DMS79 treated with DMSO at 0.1 percent for 48 hours (cell line): ENCODE results near the gene CADM1.

ENCODE experiments used
- DNase-seq: peaks from one replicate; lab custom pipeline; 2025; lab: John Stamatoyannopoulos, UW

Gene CADM1

DNA sequence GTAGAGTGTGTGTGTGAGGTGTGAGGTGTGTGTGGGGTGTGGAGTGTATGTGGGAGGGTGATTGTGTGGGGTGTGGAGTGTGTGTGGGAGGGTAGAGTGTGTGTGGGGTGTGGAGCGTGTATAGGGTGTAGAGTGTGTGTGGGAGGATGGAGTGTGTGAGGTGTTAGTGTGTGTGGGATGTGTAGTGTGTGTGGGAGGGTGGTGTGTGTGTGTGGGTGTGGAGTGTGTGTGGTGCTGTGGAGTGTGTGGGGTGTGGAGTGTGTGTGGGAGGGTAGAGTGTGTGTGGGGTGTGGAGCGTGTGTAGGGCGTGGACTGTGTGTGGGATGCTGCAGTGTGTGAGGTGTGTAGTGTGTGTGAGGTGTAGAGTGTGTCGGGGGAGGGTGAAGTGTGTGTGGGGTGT lies 356.1 kb downstream of the CADM1 start:
- no peak for DNase-seq

DNA sequence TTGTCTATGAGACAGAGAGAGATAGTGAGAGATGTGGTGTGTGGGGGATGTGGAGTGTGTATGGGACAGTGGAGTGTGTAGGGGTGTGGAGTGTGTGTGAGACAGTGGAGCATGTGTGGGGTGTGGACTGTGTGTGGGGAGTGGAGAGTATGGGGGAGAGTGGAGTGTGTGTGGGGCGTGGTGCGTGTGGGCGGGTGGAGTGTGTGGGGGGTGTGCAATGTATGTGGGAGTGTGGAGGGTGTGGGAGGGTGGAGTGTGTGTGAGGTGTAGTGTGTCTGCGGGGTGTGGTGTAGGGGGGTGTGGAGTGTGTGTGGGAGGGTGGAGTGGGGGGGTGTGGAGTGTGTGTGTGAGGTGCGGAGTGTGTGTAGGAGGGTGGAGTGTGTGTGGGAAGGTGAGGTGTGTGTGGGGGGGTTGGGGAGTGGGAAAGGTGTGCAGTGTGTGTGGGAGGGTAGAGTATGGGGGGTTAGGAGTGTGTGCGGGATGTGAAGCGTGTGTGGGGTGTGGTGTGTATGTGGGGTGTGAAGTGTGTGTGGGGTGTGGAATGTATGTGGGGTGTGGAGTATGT lies 356.9 kb downstream of the CADM1 start:
- no peak for DNase-seq

DNA sequence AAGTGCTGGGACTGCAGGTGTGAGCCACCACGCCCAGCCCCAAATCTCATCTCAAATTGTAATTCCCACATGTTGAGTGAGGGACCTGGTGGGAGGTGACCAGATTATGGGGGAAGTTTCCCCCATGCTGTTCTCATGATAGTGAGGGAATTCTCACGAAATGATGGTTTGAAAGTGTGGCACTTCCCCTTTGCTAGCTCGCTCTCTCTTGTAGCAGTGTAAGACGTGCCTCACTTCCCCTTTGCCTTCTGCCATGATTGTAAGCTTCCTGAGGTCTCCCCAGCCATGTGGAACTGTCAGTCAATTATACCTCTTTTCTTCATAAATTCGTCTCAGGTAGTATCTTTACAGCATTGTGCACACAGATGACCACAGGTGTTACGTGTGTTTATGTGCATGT lies 357.8 kb downstream of the CADM1 start:
- DNase-seq, result no peak

DNA sequence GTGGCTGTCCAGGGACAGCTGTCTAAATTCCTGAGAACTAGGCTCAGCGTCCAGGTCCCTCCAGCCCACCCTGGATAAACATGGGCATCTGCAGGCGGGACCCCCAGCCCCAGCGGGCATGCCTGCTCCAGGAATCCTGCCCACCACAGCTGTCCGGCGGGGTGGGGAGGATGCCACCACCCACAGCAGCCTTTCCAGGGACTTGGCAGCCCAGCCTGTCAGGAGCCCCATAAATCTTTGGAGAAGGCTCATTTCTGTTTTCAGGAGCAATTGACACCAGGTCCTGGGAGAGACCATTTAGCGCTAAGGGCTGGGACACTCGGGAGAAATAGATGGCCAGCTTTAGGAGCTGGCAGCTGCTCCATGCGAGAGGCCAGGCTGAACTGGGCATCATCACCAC lies 358.9 kb downstream of the CADM1 start:
- peak; percentile 61 for DNase-seq

DNA sequence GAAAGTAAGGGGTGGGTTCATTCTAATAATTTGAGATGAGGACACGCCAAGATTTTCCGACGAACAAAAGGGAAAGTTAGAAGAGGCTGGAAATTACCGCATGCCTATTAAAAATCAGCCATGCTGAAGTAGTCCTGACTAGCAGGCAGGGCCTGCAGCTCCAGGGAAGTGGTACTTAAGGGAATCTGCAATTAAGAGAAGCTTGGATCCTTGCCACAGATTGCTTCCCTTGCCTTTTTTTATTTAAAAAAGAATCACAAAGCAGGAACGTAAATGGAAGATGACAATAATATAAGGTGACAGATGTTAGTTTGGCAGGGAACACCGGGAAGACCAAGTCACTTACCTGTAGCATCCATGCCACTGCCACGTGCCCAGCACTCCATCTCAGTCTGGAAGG lies 359.3 kb downstream of the CADM1 start:
- peak; percentile 96 for DNase-seq

DNA sequence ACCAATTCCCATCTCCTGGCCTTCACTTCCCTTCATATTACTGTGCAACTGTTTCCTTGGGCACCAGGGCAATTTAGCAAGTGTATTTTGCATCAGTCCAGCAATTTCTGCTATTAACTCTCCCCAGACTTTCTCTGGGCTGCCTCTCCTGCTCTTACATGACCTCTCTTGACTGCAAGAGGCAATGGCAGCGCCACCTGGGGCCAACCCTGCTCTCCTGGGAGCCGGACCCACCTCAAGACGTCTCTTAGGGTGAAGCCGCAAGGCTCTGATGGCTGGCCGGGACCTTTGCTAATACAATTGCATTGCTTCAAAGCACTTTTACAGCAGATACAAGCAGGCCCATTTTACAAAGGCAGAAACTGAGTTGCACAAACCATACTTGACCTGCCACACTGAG lies 360.2 kb downstream of the CADM1 start:
- no peak for DNase-seq

DNA sequence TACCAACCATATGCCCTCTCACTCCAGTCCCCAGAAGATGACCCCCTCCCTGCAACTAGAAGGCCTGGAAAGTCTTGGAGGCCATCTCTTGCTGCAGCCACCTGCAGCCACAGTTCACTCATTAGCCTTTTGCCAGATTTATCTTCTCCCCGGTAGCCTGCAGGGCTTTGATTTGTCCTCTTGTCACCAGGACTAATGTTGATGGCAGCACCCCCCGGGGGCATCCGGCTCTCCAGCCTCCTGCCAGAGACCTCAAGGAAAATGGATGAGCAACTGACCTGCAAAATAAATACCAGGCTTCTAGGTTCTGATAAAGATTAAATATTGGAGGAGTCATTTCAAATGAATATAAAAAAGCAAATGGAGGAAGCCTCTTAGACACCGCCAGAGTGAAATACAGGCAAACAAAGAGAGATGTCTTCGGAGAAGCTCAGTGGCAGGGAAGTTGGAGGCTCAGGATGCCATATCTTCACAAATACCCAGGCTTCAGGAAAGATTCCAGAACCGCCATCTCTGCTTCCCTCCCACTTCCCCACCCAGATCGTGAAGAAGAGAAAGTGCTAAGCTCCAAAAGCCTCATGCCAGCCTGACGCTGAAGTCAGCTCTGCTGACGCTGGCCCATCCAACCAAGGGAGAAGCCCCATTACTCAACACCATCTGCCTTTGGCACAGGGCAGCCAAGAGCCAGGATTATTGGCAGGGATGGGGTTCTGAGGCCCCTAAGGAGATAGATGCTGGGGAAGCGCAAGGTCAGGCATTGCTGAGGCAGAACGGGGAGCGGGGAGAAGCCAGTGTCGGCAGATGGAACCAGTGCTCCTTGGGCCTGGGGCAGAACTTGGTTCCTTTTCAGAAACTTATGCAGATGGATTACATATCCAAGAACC lies 362.7 kb downstream of the CADM1 start:
- DNase-seq, result no peak

DNA sequence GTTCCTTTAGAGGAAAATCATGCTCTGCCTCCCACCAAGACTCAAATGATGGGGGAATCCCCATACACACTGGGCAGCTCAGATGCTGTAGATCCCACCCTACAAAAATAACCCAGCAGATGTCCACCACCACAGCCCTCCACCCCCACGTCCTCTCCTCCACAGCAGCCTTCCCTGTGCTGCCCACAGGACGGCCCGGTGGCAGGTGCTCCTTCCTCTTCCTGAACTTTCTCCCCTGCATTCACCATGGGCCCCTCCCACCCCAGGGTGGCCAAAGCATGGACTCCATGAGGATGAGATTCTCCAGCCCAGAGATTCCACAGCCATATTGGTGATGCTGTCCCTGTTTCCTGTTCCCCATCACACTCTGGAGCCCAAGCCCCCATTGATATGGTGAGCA lies 368.3 kb downstream of the CADM1 start:
- DNase-seq, result no peak

DNA sequence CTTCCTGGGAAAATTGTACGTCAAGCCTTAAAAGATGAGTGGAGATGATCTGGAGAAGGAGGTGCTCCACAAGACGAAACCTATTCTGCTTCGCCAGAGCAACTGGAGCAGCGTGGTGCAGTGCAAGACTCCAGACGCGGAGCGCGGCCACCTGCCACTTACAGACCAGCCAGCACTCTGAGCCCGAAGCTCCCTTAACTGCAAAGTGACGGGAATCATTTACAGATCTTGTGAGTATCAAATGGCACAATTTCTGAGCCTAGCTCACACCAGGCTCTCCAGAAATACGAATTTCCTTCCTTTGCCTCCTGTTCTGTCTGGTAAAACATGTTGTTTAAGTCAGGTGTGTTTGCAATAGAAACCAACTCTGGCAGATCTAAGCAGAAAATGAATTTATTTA lies 369.3 kb downstream of the CADM1 start:
- DNase-seq, result peak; percentile 68

DNA sequence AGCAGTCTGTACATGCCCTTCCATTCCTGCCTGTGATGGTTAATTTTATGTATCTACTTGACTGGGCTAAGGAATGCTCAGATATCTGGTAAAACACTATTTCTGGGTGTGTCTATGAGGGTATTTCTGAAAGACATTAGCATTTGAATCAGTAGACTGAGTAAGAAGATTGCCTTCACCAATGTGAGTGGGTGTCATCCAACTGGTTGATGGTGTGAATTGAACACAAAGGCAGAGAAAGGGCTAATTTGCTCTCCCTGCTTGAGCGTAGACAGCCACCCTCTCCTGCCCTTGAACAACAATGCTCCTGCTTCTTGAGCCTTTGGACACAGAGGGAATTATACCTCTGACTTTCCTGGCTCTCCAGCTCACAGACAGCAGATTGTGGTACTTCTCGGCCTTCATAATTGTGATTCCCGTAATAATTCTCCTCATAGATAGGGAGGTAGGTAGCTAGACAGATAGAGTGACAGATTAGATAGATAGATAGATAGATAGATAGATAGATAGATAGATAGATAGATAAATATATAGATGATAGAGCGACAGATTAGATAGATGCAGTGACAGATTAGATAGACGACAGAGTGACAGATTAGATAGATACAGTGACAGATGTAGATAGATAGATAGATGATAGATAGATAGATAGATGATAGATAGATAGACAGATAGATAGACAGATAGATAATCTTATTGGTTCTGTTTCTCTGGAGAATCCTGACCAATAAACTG lies 370.6 kb downstream of the CADM1 start:
- DNase-seq, result no peak

DNA sequence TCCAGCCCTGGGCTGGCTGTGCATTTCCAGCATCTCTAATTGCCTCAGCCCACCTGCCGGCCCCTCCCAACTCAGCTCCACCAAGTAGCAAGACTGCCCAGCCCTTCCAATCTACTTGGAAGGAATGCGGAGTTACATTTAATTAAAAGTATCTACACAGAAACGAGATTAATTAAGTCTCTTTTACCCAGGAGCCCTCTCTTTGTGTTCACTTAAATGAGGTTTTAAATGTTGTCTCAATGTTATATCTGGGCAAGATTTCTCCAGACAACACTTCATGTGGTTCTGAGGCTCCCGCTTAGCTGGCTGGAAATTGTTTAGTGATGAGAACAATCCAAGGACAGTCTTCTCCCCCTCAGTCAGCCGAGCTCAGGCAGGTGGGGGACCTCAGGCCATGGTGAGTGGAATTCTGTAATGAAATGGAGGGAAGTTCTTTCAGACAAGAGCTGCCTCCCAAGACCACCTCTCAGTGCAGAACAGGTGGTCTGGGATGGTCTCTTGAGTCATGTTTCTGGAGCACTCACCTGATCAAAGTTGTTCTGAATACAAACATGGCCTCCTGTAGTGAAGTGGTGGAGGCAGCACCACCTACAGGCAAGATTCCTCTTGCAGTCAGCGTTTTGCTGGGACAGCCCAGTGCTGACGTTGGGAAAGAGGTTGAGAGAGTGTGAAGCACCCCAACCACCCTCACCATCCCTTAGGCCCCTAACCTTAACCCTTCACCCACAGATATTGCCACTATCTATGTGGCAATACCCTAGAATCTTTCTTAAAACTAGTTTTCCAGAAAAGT lies 371.6 kb downstream of the CADM1 start:
- no peak for DNase-seq

DNA sequence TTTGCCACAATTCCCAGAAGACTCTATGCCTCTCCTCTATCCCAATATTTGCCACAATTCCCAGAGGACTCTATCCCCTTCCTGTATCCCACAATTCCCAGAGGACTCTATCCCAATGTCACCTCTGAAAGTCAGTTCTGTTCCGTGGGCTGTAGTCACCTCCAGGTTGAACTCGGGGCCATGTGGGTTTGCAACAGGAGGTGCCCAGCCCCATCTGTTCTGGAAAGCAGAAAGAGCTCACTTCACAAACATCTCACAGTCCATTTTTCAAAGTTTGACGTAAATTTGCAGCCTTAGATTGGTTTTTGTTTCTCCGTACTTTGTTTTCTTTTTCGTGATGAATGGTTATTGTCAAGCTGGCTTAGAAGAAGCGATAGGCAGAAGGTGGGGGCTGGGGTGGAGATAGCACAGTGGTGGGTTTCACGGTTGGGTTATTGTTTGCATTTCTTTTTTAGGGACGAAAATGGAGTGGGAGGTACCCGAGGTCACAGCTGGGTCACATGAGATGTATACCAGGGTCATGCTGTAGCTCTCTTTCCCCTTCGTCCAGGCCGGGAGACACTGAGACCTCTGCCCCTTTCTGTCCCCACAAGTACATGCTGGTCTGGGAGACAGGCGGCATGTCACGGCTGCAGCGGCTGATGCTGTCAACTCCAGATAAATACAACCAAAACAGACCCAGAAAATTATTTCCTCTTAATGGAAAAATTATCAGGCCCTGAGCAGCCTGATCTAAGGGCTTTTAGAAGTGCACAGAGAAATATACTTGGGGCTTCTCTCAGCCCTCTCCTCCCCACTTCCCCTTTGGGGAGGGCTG lies 374.5 kb downstream of the CADM1 start:
- no peak for DNase-seq

DNA sequence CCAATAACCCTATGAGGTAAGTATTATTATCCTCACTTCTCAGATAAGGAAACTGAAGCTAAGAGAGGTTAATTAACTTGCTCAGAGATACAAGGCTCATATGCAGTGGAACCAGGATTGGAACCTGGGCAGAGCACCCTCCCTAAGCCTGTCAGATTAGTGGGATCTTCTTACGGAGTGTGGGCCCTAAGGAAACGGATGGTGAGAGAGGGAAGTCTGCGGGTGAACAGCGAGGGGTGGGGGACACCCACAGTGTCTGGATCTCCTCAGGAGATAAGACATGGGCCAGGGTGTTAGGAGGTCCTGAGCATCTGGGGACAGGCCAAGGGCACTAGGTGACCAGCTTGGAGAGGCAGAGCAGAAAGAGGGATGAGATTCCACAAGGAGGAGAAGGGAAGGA lies 376.0 kb downstream of the CADM1 start:
- DNase-seq, result no peak

DNA sequence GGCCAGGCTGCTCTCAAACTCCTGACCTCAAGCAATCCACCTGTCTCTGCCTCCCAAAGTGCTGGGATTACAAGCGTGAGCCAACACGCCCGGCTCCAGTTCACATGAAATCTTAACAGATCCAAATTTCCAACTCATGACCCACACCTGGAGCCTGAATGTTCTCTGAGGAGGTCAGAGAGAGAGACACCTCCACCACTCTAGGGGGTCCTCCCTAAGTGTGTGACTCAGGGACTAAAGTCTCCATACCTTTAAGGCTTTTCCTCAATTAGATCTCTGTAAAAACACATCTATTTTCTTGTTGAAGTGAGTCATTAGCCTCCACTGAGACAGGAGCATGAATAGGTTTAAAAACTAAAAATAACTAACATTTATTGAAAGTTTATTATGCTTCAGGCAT lies 376.4 kb downstream of the CADM1 start:
- no peak for DNase-seq

DNA sequence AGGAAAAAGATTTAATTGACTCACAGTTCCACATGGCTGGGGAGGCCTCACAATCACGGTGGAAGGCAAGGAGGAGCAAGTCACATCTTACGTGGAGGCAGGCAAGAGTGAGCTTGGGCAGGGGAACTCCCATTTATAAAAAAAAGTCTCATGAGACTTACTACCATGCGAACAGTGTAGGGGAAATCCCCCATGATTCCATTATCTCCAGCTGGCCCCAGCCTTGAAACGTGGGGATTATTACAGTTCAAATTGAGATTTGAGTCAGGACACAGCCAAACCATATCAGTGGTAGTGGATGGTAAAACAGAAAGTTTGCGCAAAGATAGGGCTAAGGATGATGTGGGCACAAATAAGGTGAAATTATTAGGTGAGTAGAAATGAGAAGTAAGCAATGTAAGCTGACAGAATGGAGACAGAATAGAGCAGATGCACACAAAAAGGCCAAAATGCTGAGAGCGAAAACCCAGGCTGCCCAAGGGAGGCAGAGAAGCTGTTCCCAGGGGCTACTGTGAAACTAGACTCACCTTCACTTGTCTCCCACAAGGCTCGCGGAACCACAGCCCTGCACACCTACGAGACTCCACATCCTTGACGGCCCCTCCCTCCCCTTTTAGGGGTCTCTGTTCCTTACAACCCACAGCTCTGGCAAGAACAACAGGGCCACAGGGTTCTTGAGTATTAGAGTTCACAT lies 377.6 kb downstream of the CADM1 start:
- DNase-seq, result no peak

DNA sequence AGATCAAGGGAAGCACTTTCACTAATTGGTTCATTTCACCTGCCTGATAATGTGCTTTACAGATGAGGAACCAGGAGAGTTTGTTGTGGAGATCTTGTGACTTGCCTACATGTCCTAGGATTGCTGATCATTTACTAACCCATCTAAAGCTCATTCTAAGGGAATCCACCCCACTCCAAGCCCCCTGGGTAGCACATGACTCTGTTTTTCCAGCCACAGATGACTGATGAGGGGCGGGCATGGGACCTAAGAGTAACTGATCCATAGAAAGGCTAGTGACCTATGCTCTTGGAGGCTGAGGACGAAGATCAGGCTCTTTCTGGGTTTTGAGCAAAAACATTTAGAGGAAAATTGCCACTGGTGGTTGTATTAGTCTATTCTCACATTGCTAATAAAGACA lies 378.1 kb downstream of the CADM1 start:
- no peak for DNase-seq

DNA sequence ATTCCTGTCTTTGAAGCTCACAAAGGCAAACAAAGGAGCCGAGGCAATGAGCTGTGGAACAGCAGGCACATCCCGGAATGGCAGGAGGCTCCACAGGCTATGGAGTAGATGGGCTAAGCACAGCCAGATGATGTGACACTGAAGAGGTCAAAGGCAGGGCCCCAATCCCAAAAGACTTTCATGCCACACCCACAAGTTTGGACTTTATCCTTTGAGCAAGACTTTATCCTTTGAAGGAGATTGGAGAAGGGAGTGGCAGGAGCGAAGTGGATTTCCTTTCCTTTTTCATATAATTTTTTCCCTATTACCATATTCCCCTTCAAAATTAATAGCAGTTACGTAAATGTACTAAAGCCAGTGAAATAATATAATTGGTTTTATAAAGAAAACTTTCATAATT lies 379.4 kb downstream of the CADM1 start:
- DNase-seq, result no peak

DNA sequence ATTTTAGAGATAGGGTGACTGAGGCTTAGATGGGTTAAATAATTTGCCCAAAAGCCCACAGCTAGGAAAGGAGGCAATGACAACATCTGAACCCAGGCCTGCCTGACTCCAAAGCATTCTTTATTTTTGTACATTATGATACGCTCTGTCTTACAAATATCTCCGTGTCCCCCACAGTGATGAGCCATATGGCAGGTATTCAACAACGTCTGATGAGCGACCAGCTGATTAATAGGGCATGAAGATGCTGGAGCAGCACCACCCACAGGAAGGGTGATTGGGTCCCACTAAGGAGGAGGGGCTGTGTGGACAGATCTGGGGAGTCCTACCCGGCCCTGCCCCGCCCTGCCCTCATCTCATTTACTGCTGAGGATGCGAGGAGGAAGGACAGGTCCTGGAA lies 380.6 kb downstream of the CADM1 start:
- no peak for DNase-seq

DNA sequence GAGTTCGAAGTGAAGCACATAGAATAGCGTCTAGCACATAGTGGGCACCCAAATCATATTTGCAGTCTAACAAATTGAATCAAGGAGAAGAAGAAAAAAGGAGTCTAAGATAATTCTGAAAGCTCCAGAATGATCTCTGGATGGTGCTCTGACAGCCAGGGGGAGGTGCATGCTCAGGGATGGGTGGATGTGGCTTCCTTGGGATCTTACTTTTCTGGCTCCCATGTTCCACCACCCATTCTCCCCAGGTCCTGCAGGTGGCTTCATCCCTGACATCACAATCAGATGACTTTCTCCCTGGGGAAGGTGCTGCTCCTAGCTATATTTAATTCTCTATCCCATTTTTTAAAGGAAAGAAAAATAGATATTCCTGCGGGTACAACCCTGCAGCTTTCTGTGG lies 381.9 kb downstream of the CADM1 start:
- DNase-seq, result no peak
